HCT116 (cell line): ENCODE measurements around the gene SORL1-AS1.

Source experiments
- ATAC-seq: fragments of 200-7000 bp; cut with Tn5 transposase; 2 replicates; pipeline ENCODE4 v1.9.1; 2020; ENCODE audit warnings: mild to moderate bottlenecking, moderate library complexity
- BruUV-seq: library from RNA; stranded (reverse); fragments of 400-500 nt; replicated peaks from 2 replicates; lab custom pipeline; 2021; lab: Mats Ljungman, UMichigan
- CTCF ChIA-PET: fragments of 300-600 bp; sonication (Branson Sonifier 250); formaldehyde crosslinking; loops from one replicate; lab custom pipeline; 2021; ENCODE audit warnings: antibody characterized with exemption; lab: Charles Lee
- POLR2A ChIA-PET: fragments of 300-600, 350-600 bp; sonication (Branson Sonifier 250); formaldehyde crosslinking; loops from one replicate; lab custom pipeline; 2021; ENCODE audit warnings: antibody characterized with exemption; lab: Charles Lee
- RAD21 ChIA-PET, 2 experiments: fragments of 300-600 bp; sonication (Branson Sonifier 250); formaldehyde crosslinking; loops; one replicate each; lab custom pipeline; 2023; ENCODE audit warnings: low total read pairs in 2 of 2; ENCODE audit not compliant: uncharacterized antibody in 2 of 2, unreplicated experiment in 2 of 2, low non-redundant PET in 1 of 2; lab: Charles Lee
- DNase-seq: peaks from one replicate; pipeline ENCODE4 v3.0.0-alpha.2; 2010; ENCODE audit warnings: low read depth, low spot score
- H2AFZ ChIP-seq: fragments of 200-600 bp; shearing (Covaris generic), sonication (generic); 2 replicates; pipeline ENCODE4 v1.6.1; 2017; ENCODE audit warnings: low read depth, mixed run types, mixed read lengths, antibody characterized with exemption, low read length; ENCODE audit not compliant: poor library complexity, severe bottlenecking
- H3K27ac ChIP-seq: 2 replicates; pipeline ENCODE4 v1.5.1; 2012; ENCODE audit warnings: low read depth, low read length
- H3K27me3 ChIP-seq: fragments of 200-600 bp; sonication (generic); 2 replicates; pipeline ENCODE4 v1.6.1; 2016; ENCODE audit warnings: mixed run types, low read length, mixed read lengths; ENCODE audit not compliant: insufficient read depth
- H3K36me3 ChIP-seq, 2 experiments: fragments of 200-500 bp in 1 of 2; fragments of 200-600 bp in 1 of 2; sonication (Bioruptor generic) in 1 of 2; sonication (generic) in 1 of 2; 2 replicates each; pipeline versions ENCODE4 v1.5.1 to v1.6.1; 2014 to 2016; ENCODE audit warnings: low read length in 2 of 2, inconsistent platforms in 1 of 2, mixed read lengths in 1 of 2, mixed run types in 1 of 2; ENCODE audit not compliant: insufficient read depth in 2 of 2, control insufficient read depth in 1 of 2
- H3K4me1 ChIP-seq, 2 experiments: fragments of 200-600 bp in 1 of 2; sonication (generic) in 1 of 2; 2 replicates each; pipeline versions ENCODE4 v1.5.1 to v1.6.1; 2012 to 2017; ENCODE audit warnings: low read length in 2 of 2, inconsistent platforms in 1 of 2, mild to moderate bottlenecking in 1 of 2, mixed read lengths in 1 of 2, mixed run types in 1 of 2, moderate library complexity in 1 of 2; ENCODE audit not compliant: insufficient read depth in 2 of 2, control insufficient read depth in 1 of 2
- H3K4me2 ChIP-seq: fragments of 200-600 bp; sonication (generic); 2 replicates; pipeline ENCODE4 v1.6.1; 2017; ENCODE audit warnings: mixed run types, low read length, mixed read lengths
- H3K4me3 ChIP-seq, 2 experiments: fragments of 200-600 bp in 1 of 2; sonication (generic) in 1 of 2; replicated peaks in 1 of 2; 2 replicates each; pipeline ENCODE4 v1.5.1; 2011 to 2016; ENCODE audit warnings: low read length in 2 of 2, control low read depth in 1 of 2, low read depth in 1 of 2, mild to moderate bottlenecking in 1 of 2, mixed read lengths in 1 of 2, mixed run types in 1 of 2
- H3K79me2 ChIP-seq: fragments of 200-600 bp; sonication (generic); 2 replicates; pipeline ENCODE4 v1.6.1; 2017; ENCODE audit warnings: mild to moderate bottlenecking, mixed run types, low read length, moderate library complexity, mixed read lengths; ENCODE audit not compliant: insufficient read depth
- H3K9ac ChIP-seq: fragments of 200-600 bp; sonication (generic); 2 replicates; pipeline ENCODE4 v1.6.1; 2016; ENCODE audit warnings: low read length, mixed read lengths
- H3K9me2 ChIP-seq: fragments of 200-600 bp; sonication (generic), shearing (Covaris generic); 2 replicates; pipeline ENCODE4 v1.6.1; 2017; ENCODE audit warnings: mixed run types, mild to moderate bottlenecking, moderate library complexity; ENCODE audit not compliant: insufficient read depth
- H3K9me3 ChIP-seq, 2 experiments: fragments of 200-500 bp in 1 of 2; fragments of 200-600 bp in 1 of 2; sonication (Bioruptor generic) in 1 of 2; sonication (generic) in 1 of 2; 2 replicates each; pipeline ENCODE4 v1.6.1; 2014 to 2017; ENCODE audit warnings: low read length in 2 of 2, mixed read lengths in 2 of 2, inconsistent platforms in 1 of 2, low read depth in 1 of 2, mild to moderate bottlenecking in 1 of 2, mixed run types in 1 of 2, moderate library complexity in 1 of 2; ENCODE audit not compliant: control insufficient read depth in 1 of 2, insufficient read depth in 1 of 2
- H4K20me1 ChIP-seq: fragments of 200-600 bp; sonication (generic), shearing (Covaris generic); 2 replicates; pipeline ENCODE4 v1.6.1; 2017; ENCODE audit warnings: mixed run types, mild to moderate bottlenecking, moderate library complexity; ENCODE audit not compliant: insufficient read depth
- ATF3 ChIP-seq: IDR thresholded peaks from 2 replicates; pipeline ENCODE4 v1.6.1; 2012
- CBX3 ChIP-seq: IDR thresholded peaks from 2 replicates; pipeline ENCODE4 v1.6.1; 2012; ENCODE audit warnings: low read depth
- CEBPB ChIP-seq: IDR thresholded peaks from 2 replicates; pipeline ENCODE4 v1.6.1; 2012; ENCODE audit warnings: low read depth
- CTCF ChIP-seq, 3 experiments: fragments of 200-600 bp in 1 of 3; sonication (generic) in 1 of 3; IDR thresholded peaks in 2 of 3; conservative IDR thresholded peaks in 1 of 3; 2 replicates each; pipeline ENCODE4 v1.5.1; 2012 to 2017; ENCODE audit warnings: low read depth in 2 of 3, low read length in 2 of 3, antibody characterized with exemption in 1 of 3, borderline replicate concordance in 1 of 3, control low read depth in 1 of 3, mild to moderate bottlenecking in 1 of 3, mixed read lengths in 1 of 3, mixed run types in 1 of 3, moderate library complexity in 1 of 3; ENCODE audit not compliant: insufficient read depth in 1 of 3
- EGR1 ChIP-seq: IDR thresholded peaks from 2 replicates; pipeline ENCODE4 v1.6.1; 2012; ENCODE audit warnings: low read depth
- ELF1 ChIP-seq: IDR thresholded peaks from 2 replicates; pipeline ENCODE4 v1.6.1; 2012; ENCODE audit warnings: low read depth, borderline replicate concordance
- EZH2 ChIP-seq: fragments of 200-600 bp; sonication (generic); IDR thresholded peaks from 2 replicates; pipeline ENCODE4 v1.6.1; 2017; ENCODE audit warnings: antibody characterized with exemption, mixed run types
- EZH2phosphoT487 ChIP-seq: fragments of 200-600 bp; IDR thresholded peaks from 2 replicates; pipeline ENCODE4 v1.6.1; 2018; ENCODE audit warnings: antibody characterized with exemption, borderline replicate concordance
- MAX ChIP-seq: IDR thresholded peaks from 2 replicates; pipeline ENCODE4 v1.6.1; 2012
- POLR2A ChIP-seq: IDR thresholded peaks from 2 replicates; pipeline ENCODE4 v1.7.0; 2011; ENCODE audit warnings: borderline replicate concordance; ENCODE audit not compliant: insufficient read depth, insufficient read length; ENCODE audit errors: extremely low read depth
- POLR2AphosphoS5 ChIP-seq: IDR thresholded peaks from 2 replicates; pipeline ENCODE4 v1.6.1; 2011; ENCODE audit warnings: mild to moderate bottlenecking, low read depth, low read length, moderate library complexity
- RAD21 ChIP-seq: IDR thresholded peaks from 2 replicates; pipeline ENCODE4 v1.6.1; 2012; ENCODE audit warnings: low read depth, mild to moderate bottlenecking
- REST ChIP-seq: IDR thresholded peaks from 2 replicates; pipeline ENCODE4 v1.6.1; 2012; ENCODE audit warnings: low read depth
- SIN3A ChIP-seq: IDR thresholded peaks from 2 replicates; pipeline ENCODE4 v1.6.1; 2012; ENCODE audit warnings: low read depth
- TCF7L2 ChIP-seq: IDR thresholded peaks from 2 replicates; pipeline ENCODE4 v1.7.0; 2011; ENCODE audit warnings: borderline replicate concordance, inconsistent platforms; ENCODE audit not compliant: insufficient read depth, insufficient read length; ENCODE audit errors: extremely low read depth
- YY1 ChIP-seq: IDR thresholded peaks from 2 replicates; pipeline ENCODE4 v1.6.1; 2011; ENCODE audit warnings: low read length, low read depth, moderate library complexity, mild to moderate bottlenecking; ENCODE audit not compliant: insufficient replicate concordance; ENCODE audit errors: extremely low read depth
- ZBTB33 ChIP-seq: IDR thresholded peaks from 2 replicates; pipeline ENCODE4 v1.6.1; 2011; ENCODE audit warnings: mild to moderate bottlenecking, low read length, moderate library complexity; ENCODE audit not compliant: insufficient replicate concordance; ENCODE audit errors: extremely low read depth
- ZFX ChIP-seq: fragments of 450-650 bp; IDR thresholded peaks from 2 replicates; pipeline ENCODE4 v1.6.1; 2017
- intact Hi-C: fragments of 100-400 bp; cut with micrococcal nuclease; formaldehyde crosslinking; loops from 2 replicates; pipeline ENCODE4 v1.10.0; 2022

Gene SORL1-AS1

GRCh38 chr11:121500275-121500674, 47.5 kb upstream of the SORL1-AS1 start:
- Histone ChIP-seq H3K4me2 (no peak overlapping the region), H3K9me2 (no peaks in the 10 kb centered on the region; the same call in 1 of the 2 replicates), H3K4me1 (no peaks in the 10 kb centered on the region), H4K20me1 (no peaks in the 10 kb centered on the region), H3K36me3 (no peaks in the 10 kb centered on the region), H3K79me2 (no peaks in the 10 kb centered on the region), H3K27me3 (no peaks in the 10 kb centered on the region), H3K9ac (no peak overlapping the region), H3K9me3 (no peaks in the 10 kb centered on the region), H3K27ac (no peak overlapping the region), H3K4me3 (no peak overlapping the region), H2AFZ (no peak overlapping the region)
- CTCF ChIA-PET, result no interaction called here
- RAD21 ChIA-PET, result no interaction called here
- DNase-seq (no peak), ATAC-seq (no peak)
- BruUV-seq, result no TSS peak
- no peak for TF ChIP-seq REST
- TF ChIP-seq CEBPB, result no peak
- TF ChIP-seq EZH2phosphoT487, result no peak
- no peak for TF ChIP-seq TCF7L2
- TF ChIP-seq YY1, result no peak
- no peak for TF ChIP-seq SIN3A
- no peak for TF ChIP-seq POLR2AphosphoS5
- TF ChIP-seq EZH2, result no peak
- no peak for TF ChIP-seq ZFX
- no peak for TF ChIP-seq EGR1
- no peak for TF ChIP-seq POLR2A
- no peak for TF ChIP-seq RAD21
- TF ChIP-seq ATF3, result no peak
- no peak for TF ChIP-seq CTCF (IDR thresholded peaks at IDR 0.05 in 2 of 3, conservative IDR thresholded peaks at IDR 0.05 in 1 of 3; ENCODE audit: borderline replicate concordance in 1 of 3, insufficient read depth in 1 of 3, low read depth in 2 of 3, low read length in 2 of 3)
- TF ChIP-seq CBX3, result no peak
- no peak for TF ChIP-seq MAX
- TF ChIP-seq ELF1, result no peak
- no peak for TF ChIP-seq ZBTB33
- intact Hi-C loops, result no loop called here
- POLR2A ChIA-PET, result no interaction called here
